ENCODE results near the gene OPA3. TPM values are rescaled to one million over a fixed set of nuclear protein-coding genes. Genes with fewer than 3 reads are reported as not detected.

The OPA3 gene
- total RNA-seq, 1 experiment from 2014 or later = 10.1 TPM

DNA sequence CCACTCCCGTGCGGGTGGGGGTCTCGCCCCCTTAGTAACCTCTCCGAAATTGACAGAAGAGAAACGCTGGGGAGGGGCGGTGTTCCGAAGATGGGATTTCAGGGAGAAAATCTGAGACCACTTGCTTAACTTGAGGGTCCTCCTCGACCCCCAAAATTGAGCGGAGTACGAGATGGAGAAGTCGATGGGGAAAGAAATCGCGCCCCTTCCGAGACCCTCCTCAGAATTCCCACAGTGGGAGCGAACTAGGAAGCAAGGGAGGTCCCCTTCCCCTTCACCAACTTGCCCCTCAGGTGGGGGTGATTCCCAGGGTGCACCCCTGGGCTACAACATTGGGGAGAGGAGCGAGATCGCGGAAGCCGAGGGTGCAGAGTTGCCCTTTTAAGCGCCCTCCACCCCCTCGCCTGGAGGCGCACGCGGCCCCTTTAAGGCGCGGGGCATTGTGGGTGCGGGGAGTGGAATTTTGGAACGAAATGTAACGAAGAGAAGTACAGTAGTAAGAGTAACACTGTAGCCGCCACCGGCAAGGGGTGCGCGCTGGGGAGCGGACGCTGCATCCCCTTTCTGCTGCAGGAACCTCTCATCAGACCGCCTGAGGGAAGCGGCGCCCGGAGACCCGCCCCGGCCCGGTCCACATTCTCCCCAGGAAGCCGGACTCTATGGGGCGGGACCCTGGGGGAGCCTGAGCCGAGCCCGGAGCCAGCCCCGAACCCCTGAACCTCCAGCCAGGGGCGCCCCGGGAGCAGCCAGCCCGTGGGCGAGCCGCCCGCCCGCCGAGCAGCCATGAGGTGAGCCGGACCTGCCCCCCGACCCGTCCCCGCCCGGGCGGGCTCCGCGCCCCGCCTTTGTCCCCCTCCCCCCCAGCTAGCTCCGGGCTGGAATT, 77.4 kb downstream of the OPA3 start, which contains the start of gene VASP (continued):
- TF ChIP-seq TCF7 (CRISPR knock-in tag; IDR thresholded peaks at IDR 0.05; ENCODE audit: low read depth) (no peak), NFE2L1 (CRISPR knock-in tag; IDR thresholded peaks at IDR 0.05) (no peak), ZNF423 (CRISPR knock-in tag; IDR thresholded peaks at IDR 0.05) (peak; percentile 47; the same call in 1 of the 2 replicates), TEAD4 (CRISPR knock-in tag; IDR thresholded peaks at IDR 0.05) (0 out of 2 replicates have a peak, but pooled peaks have one; percentile 18), NR2C2 (CRISPR knock-in tag; IDR thresholded peaks at IDR 0.05) (no peak), ZNF416 (CRISPR knock-in tag; IDR thresholded peaks at IDR 0.05) (peak; percentile 73; the same call in 1 of the 2 replicates), EMX1 (CRISPR knock-in tag; IDR thresholded peaks at IDR 0.05) (no peak), ZNF317 (CRISPR knock-in tag; IDR thresholded peaks at IDR 0.05; ENCODE audit: borderline replicate concordance, low read depth) (no peak), FOXK1 (CRISPR knock-in tag; IDR thresholded peaks at IDR 0.05) (peak; percentile 71; the same call in 1 of the 2 replicates), TEAD1 (CRISPR knock-in tag; IDR thresholded peaks at IDR 0.05) (peak; percentile 76), ESRRA (CRISPR knock-in tag; IDR thresholded peaks at IDR 0.05; ENCODE audit: borderline replicate concordance) (no peak), ZBTB21 (CRISPR knock-in tag; IDR thresholded peaks at IDR 0.05; ENCODE audit: borderline replicate concordance) (no peak), MXD4 (CRISPR knock-in tag; IDR thresholded peaks at IDR 0.05; ENCODE audit: borderline replicate concordance) (no peak), KAT7 (CRISPR knock-in tag; IDR thresholded peaks at IDR 0.05; ENCODE audit: borderline replicate concordance) (no peak), GTF2I (CRISPR knock-in tag; conservative IDR thresholded peaks at IDR 0.05) (no peak), FOXP1 (CRISPR knock-in tag; IDR thresholded peaks at IDR 0.05; ENCODE audit: borderline replicate concordance) (no peak), ZNF138 (CRISPR knock-in tag; conservative IDR thresholded peaks at IDR 0.05) (no peak), JAZF1 (CRISPR knock-in tag; IDR thresholded peaks at IDR 0.05) (no peak), ZNF396 (CRISPR knock-in tag; IDR thresholded peaks at IDR 0.05; ENCODE audit: borderline replicate concordance) (no peak)
- TF ChIP-seq, protein P1, sequence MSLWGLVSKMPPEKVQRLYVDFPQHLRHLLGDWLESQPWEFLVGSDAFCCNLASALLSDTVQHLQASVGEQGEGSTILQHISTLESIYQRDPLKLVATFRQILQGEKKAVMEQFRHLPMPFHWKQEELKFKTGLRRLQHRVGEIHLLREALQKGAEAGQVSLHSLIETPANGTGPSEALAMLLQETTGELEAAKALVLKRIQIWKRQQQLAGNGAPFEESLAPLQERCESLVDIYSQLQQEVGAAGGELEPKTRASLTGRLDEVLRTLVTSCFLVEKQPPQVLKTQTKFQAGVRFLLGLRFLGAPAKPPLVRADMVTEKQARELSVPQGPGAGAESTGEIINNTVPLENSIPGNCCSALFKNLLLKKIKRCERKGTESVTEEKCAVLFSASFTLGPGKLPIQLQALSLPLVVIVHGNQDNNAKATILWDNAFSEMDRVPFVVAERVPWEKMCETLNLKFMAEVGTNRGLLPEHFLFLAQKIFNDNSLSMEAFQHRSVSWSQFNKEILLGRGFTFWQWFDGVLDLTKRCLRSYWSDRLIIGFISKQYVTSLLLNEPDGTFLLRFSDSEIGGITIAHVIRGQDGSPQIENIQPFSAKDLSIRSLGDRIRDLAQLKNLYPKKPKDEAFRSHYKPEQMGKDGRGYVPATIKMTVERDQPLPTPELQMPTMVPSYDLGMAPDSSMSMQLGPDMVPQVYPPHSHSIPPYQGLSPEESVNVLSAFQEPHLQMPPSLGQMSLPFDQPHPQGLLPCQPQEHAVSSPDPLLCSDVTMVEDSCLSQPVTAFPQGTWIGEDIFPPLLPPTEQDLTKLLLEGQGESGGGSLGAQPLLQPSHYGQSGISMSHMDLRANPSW (CRISPR knock-in tag; conservative IDR thresholded peaks at IDR 0.05; ENCODE audit: low read depth) = no peak
- TF ChIP-seq, protein P2, sequence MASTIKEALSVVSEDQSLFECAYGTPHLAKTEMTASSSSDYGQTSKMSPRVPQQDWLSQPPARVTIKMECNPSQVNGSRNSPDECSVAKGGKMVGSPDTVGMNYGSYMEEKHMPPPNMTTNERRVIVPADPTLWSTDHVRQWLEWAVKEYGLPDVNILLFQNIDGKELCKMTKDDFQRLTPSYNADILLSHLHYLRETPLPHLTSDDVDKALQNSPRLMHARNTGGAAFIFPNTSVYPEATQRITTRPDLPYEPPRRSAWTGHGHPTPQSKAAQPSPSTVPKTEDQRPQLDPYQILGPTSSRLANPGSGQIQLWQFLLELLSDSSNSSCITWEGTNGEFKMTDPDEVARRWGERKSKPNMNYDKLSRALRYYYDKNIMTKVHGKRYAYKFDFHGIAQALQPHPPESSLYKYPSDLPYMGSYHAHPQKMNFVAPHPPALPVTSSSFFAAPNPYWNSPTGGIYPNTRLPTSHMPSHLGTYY (CRISPR knock-in tag; IDR thresholded peaks at IDR 0.05) = no peak
- TF ChIP-seq, protein P3, sequence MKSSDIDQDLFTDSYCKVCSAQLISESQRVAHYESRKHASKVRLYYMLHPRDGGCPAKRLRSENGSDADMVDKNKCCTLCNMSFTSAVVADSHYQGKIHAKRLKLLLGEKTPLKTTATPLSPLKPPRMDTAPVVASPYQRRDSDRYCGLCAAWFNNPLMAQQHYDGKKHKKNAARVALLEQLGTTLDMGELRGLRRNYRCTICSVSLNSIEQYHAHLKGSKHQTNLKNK (CRISPR knock-in tag; IDR thresholded peaks at IDR 0.05) = no peak
- TF ChIP-seq, protein P4, sequence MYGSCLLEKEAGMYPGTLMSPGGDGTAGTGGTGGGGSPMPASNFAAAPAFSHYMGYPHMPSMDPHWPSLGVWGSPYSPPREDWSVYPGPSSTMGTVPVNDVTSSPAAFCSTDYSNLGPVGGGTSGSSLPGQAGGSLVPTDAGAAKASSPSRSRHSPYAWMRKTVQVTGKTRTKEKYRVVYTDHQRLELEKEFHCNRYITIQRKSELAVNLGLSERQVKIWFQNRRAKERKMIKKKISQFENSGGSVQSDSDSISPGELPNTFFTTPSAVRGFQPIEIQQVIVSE (CRISPR knock-in tag; IDR thresholded peaks at IDR 0.05; ENCODE audit: borderline replicate concordance) = no peak
- TF ChIP-seq, protein P5, sequence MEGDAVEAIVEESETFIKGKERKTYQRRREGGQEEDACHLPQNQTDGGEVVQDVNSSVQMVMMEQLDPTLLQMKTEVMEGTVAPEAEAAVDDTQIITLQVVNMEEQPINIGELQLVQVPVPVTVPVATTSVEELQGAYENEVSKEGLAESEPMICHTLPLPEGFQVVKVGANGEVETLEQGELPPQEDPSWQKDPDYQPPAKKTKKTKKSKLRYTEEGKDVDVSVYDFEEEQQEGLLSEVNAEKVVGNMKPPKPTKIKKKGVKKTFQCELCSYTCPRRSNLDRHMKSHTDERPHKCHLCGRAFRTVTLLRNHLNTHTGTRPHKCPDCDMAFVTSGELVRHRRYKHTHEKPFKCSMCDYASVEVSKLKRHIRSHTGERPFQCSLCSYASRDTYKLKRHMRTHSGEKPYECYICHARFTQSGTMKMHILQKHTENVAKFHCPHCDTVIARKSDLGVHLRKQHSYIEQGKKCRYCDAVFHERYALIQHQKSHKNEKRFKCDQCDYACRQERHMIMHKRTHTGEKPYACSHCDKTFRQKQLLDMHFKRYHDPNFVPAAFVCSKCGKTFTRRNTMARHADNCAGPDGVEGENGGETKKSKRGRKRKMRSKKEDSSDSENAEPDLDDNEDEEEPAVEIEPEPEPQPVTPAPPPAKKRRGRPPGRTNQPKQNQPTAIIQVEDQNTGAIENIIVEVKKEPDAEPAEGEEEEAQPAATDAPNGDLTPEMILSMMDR (IDR thresholded peaks at IDR 0.05) = no peak
- TF ChIP-seq, protein P6, sequence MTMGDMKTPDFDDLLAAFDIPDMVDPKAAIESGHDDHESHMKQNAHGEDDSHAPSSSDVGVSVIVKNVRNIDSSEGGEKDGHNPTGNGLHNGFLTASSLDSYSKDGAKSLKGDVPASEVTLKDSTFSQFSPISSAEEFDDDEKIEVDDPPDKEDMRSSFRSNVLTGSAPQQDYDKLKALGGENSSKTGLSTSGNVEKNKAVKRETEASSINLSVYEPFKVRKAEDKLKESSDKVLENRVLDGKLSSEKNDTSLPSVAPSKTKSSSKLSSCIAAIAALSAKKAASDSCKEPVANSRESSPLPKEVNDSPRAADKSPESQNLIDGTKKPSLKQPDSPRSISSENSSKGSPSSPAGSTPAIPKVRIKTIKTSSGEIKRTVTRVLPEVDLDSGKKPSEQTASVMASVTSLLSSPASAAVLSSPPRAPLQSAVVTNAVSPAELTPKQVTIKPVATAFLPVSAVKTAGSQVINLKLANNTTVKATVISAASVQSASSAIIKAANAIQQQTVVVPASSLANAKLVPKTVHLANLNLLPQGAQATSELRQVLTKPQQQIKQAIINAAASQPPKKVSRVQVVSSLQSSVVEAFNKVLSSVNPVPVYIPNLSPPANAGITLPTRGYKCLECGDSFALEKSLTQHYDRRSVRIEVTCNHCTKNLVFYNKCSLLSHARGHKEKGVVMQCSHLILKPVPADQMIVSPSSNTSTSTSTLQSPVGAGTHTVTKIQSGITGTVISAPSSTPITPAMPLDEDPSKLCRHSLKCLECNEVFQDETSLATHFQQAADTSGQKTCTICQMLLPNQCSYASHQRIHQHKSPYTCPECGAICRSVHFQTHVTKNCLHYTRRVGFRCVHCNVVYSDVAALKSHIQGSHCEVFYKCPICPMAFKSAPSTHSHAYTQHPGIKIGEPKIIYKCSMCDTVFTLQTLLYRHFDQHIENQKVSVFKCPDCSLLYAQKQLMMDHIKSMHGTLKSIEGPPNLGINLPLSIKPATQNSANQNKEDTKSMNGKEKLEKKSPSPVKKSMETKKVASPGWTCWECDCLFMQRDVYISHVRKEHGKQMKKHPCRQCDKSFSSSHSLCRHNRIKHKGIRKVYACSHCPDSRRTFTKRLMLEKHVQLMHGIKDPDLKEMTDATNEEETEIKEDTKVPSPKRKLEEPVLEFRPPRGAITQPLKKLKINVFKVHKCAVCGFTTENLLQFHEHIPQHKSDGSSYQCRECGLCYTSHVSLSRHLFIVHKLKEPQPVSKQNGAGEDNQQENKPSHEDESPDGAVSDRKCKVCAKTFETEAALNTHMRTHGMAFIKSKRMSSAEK (CRISPR knock-in tag; IDR thresholded peaks at IDR 0.05; ENCODE audit: borderline replicate concordance) = no peak

Measured in WTC11 (cell line).